ENCODE results near the gene LDLRAP1.

GRCh38 chr1:25561421-25562100, 18.2 kb downstream of the LDLRAP1 start:
- no peak for TF ChIP-seq EZH2phosphoT487 (IDR thresholded peaks at IDR 0.05; ENCODE audit: insufficient read depth, low read depth)
- no peak for TF ChIP-seq EZH2 (IDR thresholded peaks at IDR 0.05; ENCODE audit: insufficient read depth, poor library complexity, severe bottlenecking)

All from GM23248 (cell line).